ENCODE measurements around the gene TIPARP. TPM values are rescaled to one million over a fixed set of nuclear protein-coding genes. Genes with fewer than 3 reads are reported as not detected.

The TIPARP gene
- total and polyA plus RNA-seq, 2 donors (not counting 1 experiment from before 2014, with no cell fraction given), result 8.6 to 22.1 TPM

- no peaks in the 10 kb centered on the region for H3K79me2 ChIP-seq (ENCODE audit: control insufficient read depth, insufficient read depth, low read length)
- peaks cover 4% of the 10 kb centered on the region for H3K4me1 ChIP-seq (ENCODE audit: control insufficient read depth, extremely low read depth, insufficient read depth, low read length)
- H4K20me1 ChIP-seq (ENCODE audit: control insufficient read depth, extremely low read depth, insufficient read depth, low read length), result no peaks in the 10 kb centered on the region
- peak in 1 of 2 donors; percentile 87 for DNase-seq (ENCODE audit: low read depth in 2 of 2)
- no peak overlapping the region for H2AFZ ChIP-seq (ENCODE audit: low read length)
- H3K36me3 ChIP-seq (ENCODE audit: control insufficient read depth, insufficient read depth, low read length), result no peaks in the 10 kb centered on the region
- no peak overlapping the region for H3K4me2 ChIP-seq (ENCODE audit: extremely low read depth, insufficient read depth, low read length)
- no peak overlapping the region for H3K9ac ChIP-seq (ENCODE audit: insufficient read depth, low read length)
- no peak overlapping the region for H3K27ac ChIP-seq (ENCODE audit: insufficient read depth, low read length)
- no peak overlapping the region for H3K4me3 ChIP-seq (replicated peaks in 1 of 4; ENCODE audit: control extremely low read depth in 1 of 4, insufficient read depth in 1 of 4, low read depth in 3 of 4, low read length in 4 of 4)
- TF ChIP-seq EZH2 (IDR thresholded peaks at IDR 0.05; ENCODE audit: low read length, missing control alignments) (no peak), CTCF (conservative IDR thresholded peaks at IDR 0.05 in 1 of 2, IDR thresholded peaks at IDR 0.05 in 1 of 2; ENCODE audit: low read depth in 1 of 2, low read length in 2 of 2) (no peak)
- no peaks in the 10 kb centered on the region for H3K27me3 ChIP-seq (ENCODE audit: control insufficient read depth, insufficient read depth, low read length)
- no peaks in the 10 kb centered on the region for H3K9me3 ChIP-seq (ENCODE audit: control insufficient read depth, insufficient read depth, low read depth, low read length)
Observed at GRCh38 chr3:156749244-156749643, 74.9 kb downstream of the TIPARP start.

GRCh38 chr3:156750191-156750873, 75.9 kb downstream of the TIPARP start:
- TF ChIP-seq EZH2 (IDR thresholded peaks at IDR 0.05; ENCODE audit: low read length, missing control alignments), result no peak
- TF ChIP-seq CTCF (conservative IDR thresholded peaks at IDR 0.05 in 1 of 2, IDR thresholded peaks at IDR 0.05 in 1 of 2; ENCODE audit: low read depth in 1 of 2, low read length in 2 of 2), result no peak
- no peaks in the 10 kb centered on the region for H3K27me3 ChIP-seq (ENCODE audit: control insufficient read depth, insufficient read depth, low read length)
- H3K4me3 ChIP-seq (replicated peaks in 1 of 4; ENCODE audit: control extremely low read depth in 1 of 4, insufficient read depth in 1 of 4, low read depth in 3 of 4, low read length in 4 of 4), result no peak overlapping the region
- H4K20me1 ChIP-seq (ENCODE audit: control insufficient read depth, extremely low read depth, insufficient read depth, low read length), result no peaks in the 10 kb centered on the region
- no peaks in the 10 kb centered on the region for H3K9me3 ChIP-seq (ENCODE audit: control insufficient read depth, insufficient read depth, low read depth, low read length)
- H3K27ac ChIP-seq (ENCODE audit: insufficient read depth, low read length), result peak overlapping the region; percentile 88
- DNase-seq (ENCODE audit: low read depth in 2 of 2), result peak; percentile 24 to 78
- no peaks in the 10 kb centered on the region for H3K79me2 ChIP-seq (ENCODE audit: control insufficient read depth, insufficient read depth, low read length)
- H3K9ac ChIP-seq (ENCODE audit: insufficient read depth, low read length), result no peak overlapping the region
- H3K4me1 ChIP-seq (ENCODE audit: control insufficient read depth, extremely low read depth, insufficient read depth, low read length), result peaks cover 4% of the 10 kb centered on the region
- H2AFZ ChIP-seq (ENCODE audit: low read length), result peak overlapping the region; percentile 9
- peak overlapping the region; percentile 83 for H3K4me2 ChIP-seq (ENCODE audit: extremely low read depth, insufficient read depth, low read length)
- H3K36me3 ChIP-seq (ENCODE audit: control insufficient read depth, insufficient read depth, low read length), result no peaks in the 10 kb centered on the region

GRCh38 chr3:156750874-156751245, 76.5 kb downstream of the TIPARP start:
- peak overlapping the region; percentile 88 for H3K27ac ChIP-seq (ENCODE audit: insufficient read depth, low read length)
- no peak overlapping the region for H2AFZ ChIP-seq (ENCODE audit: low read length)
- DNase-seq (ENCODE audit: low read depth in 2 of 2), result peak; percentile 33 to 78
- TF ChIP-seq EZH2 (IDR thresholded peaks at IDR 0.05; ENCODE audit: low read length, missing control alignments), result no peak
- H3K4me2 ChIP-seq (ENCODE audit: extremely low read depth, insufficient read depth, low read length), result peak overlapping the region; percentile 83
- no peaks in the 10 kb centered on the region for H3K36me3 ChIP-seq (ENCODE audit: control insufficient read depth, insufficient read depth, low read length)
- H3K4me3 ChIP-seq (replicated peaks in 1 of 4; ENCODE audit: control extremely low read depth in 1 of 4, insufficient read depth in 1 of 4, low read depth in 3 of 4, low read length in 4 of 4), result peak overlapping the region in 1 of 4 experiments; percentile 6
- no peaks in the 10 kb centered on the region for H3K9me3 ChIP-seq (ENCODE audit: control insufficient read depth, insufficient read depth, low read depth, low read length)
- no peaks in the 10 kb centered on the region for H3K79me2 ChIP-seq (ENCODE audit: control insufficient read depth, insufficient read depth, low read length)
- no peaks in the 10 kb centered on the region for H4K20me1 ChIP-seq (ENCODE audit: control insufficient read depth, extremely low read depth, insufficient read depth, low read length)
- no peak overlapping the region for H3K9ac ChIP-seq (ENCODE audit: insufficient read depth, low read length)
- no peaks in the 10 kb centered on the region for H3K27me3 ChIP-seq (ENCODE audit: control insufficient read depth, insufficient read depth, low read length)
- H3K4me1 ChIP-seq (ENCODE audit: control insufficient read depth, extremely low read depth, insufficient read depth, low read length), result peaks cover 4% of the 10 kb centered on the region
